HG02642 (cell line): ENCODE data around the gene NGFR.

ENCODE experiments used
- ATAC-seq: cut with Tn5 transposase; IDR thresholded peaks from one replicate; pipeline ENCODE4 v1.9.1; 2021; ENCODE audit warnings: mild to moderate bottlenecking; ENCODE audit not compliant: unreplicated experiment, poor library complexity

The NGFR gene

GRCh38 chr17:49468811-49469385 lies 26.2 kb upstream of the NGFR start:
- no peak for ATAC-seq

- ATAC-seq = no peak
These were observed 25.0 kb upstream of the NGFR start for GRCh38 chr17:49469831-49470810.

- ATAC-seq = no peak
These were observed 23.9 kb upstream of the NGFR start for GRCh38 chr17:49471089-49471683.

GRCh38 chr17:49471769-49472168 lies 23.3 kb upstream of the NGFR start:
- ATAC-seq = no peak

- no peak for ATAC-seq
These were observed 22.6 kb upstream of the NGFR start for GRCh38 chr17:49472527-49472926.

GRCh38 chr17:49473900-49474751 lies 21.0 kb upstream of the NGFR start:
- no peak for ATAC-seq

GRCh38 chr17:49477709-49478108 lies 17.4 kb upstream of the NGFR start:
- ATAC-seq = no peak

GRCh38 chr17:49480836-49481615 lies 14.1 kb upstream of the NGFR start:
- ATAC-seq = no peak

GRCh38 chr17:49482144-49482817 lies 12.8 kb upstream of the NGFR start:
- ATAC-seq = no peak

GRCh38 chr17:49483599-49484509 lies 11.2 kb upstream of the NGFR start:
- ATAC-seq = no peak

- ATAC-seq = no peak
These were observed 10.5 kb upstream of the NGFR start for GRCh38 chr17:49484588-49484987.

GRCh38 chr17:49486012-49486641 lies 9.0 kb upstream of the NGFR start:
- ATAC-seq = no peak

GRCh38 chr17:49487183-49487582 lies 7.9 kb upstream of the NGFR start:
- ATAC-seq = no peak

GRCh38 chr17:49488612-49489011 lies 6.5 kb upstream of the NGFR start:
- no peak for ATAC-seq

GRCh38 chr17:49489348-49489747 lies 5.7 kb upstream of the NGFR start:
- no peak for ATAC-seq

GRCh38 chr17:49490276-49490675 lies 4.8 kb upstream of the NGFR start:
- no peak for ATAC-seq

GRCh38 chr17:49491192-49491769 lies 3.8 kb upstream of the NGFR start:
- ATAC-seq = no peak
